Hepatocyte (in vitro differentiated cells): ENCODE results near the gene GIMAP2.

ENCODE experiments used
- EZH2phosphoT487 ChIP-seq: fragments of 200-600 bp; sonication (generic); IDR thresholded peaks from one replicate; pipeline ENCODE4 v1.6.1; 2018; ENCODE audit warnings: antibody characterized with exemption, mild to moderate bottlenecking, low read depth, moderate library complexity; ENCODE audit not compliant: unreplicated experiment, severe bottlenecking
- TF ChIP-seq, protein P1 (sequence below): fragments of 200-600 bp; sonication (generic); IDR thresholded peaks from 2 replicates; pipeline ENCODE4 v1.5.1; 2016; ENCODE audit warnings: antibody characterized with exemption, mild to moderate bottlenecking; ENCODE audit not compliant: poor library complexity

- TF ChIP-seq EZH2phosphoT487, result no peak
- TF ChIP-seq, protein P1, sequence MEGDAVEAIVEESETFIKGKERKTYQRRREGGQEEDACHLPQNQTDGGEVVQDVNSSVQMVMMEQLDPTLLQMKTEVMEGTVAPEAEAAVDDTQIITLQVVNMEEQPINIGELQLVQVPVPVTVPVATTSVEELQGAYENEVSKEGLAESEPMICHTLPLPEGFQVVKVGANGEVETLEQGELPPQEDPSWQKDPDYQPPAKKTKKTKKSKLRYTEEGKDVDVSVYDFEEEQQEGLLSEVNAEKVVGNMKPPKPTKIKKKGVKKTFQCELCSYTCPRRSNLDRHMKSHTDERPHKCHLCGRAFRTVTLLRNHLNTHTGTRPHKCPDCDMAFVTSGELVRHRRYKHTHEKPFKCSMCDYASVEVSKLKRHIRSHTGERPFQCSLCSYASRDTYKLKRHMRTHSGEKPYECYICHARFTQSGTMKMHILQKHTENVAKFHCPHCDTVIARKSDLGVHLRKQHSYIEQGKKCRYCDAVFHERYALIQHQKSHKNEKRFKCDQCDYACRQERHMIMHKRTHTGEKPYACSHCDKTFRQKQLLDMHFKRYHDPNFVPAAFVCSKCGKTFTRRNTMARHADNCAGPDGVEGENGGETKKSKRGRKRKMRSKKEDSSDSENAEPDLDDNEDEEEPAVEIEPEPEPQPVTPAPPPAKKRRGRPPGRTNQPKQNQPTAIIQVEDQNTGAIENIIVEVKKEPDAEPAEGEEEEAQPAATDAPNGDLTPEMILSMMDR, result no peak
Observed at GRCh38 chr7:150738092-150738491, 52.6 kb downstream of the GIMAP2 start.
